Mesothelial cell of epicardium (in vitro differentiated cells): ENCODE measurements around the gene FAM193A. TPM values are rescaled to one million over a fixed set of nuclear protein-coding genes. Genes with fewer than 3 reads are reported as not detected.
"Not testable (repeated sequence)": the region's sequence is repeated elsewhere in the genome, so short reads cannot be mapped to it uniquely, and the experiment has no call there.

Experiments
- DNase-seq, 2 experiments: peaks; one replicate each; pipeline ENCODE4 v3.0.0; 2021; ENCODE audit warnings: low spot score in 2 of 2; ENCODE audit not compliant: unreplicated experiment in 2 of 2
- H3K27ac Mint-ChIP-seq: 2 replicates; pipeline ENCODE4 v1.8.0; 2021; ENCODE audit warnings: mixed read lengths
- H3K27me3 Mint-ChIP-seq: 2 replicates; pipeline ENCODE4 v1.8.0; 2021; ENCODE audit warnings: low read depth, mixed read lengths
- H3K36me3 Mint-ChIP-seq: 2 replicates; pipeline ENCODE4 v1.8.0; 2021; ENCODE audit warnings: mixed read lengths
- H3K4me1 Mint-ChIP-seq: 2 replicates; pipeline ENCODE4 v1.8.0; 2021; ENCODE audit warnings: mixed read lengths
- H3K4me3 Mint-ChIP-seq: 2 replicates; pipeline ENCODE4 v1.8.0; 2021; ENCODE audit warnings: mild to moderate bottlenecking, moderate library complexity, mixed read lengths
- H3K9me3 Mint-ChIP-seq: 2 replicates; pipeline ENCODE4 v1.8.0; 2021; ENCODE audit warnings: mixed read lengths
- CTCF ChIP-seq: fragments of 200-600 bp; sonication (generic); IDR thresholded peaks from one replicate; pipeline ENCODE4 v1.5.0; 2021; ENCODE audit warnings: antibody characterized with exemption; ENCODE audit not compliant: unreplicated experiment
- total RNA-seq: library from RNA; stranded (reverse); gene quantifications from 3 replicates; pipeline ENCODE4 v1.2.1, GENCODE V29; 2021

The FAM193A gene
- total RNA-seq, 1 donor from 2014 or later, result 48.1 TPM

- no peaks in the 10 kb centered on the region for H3K27me3 Mint-ChIP-seq
- H3K27ac Mint-ChIP-seq, result no peak overlapping the region
- no peak for TF ChIP-seq CTCF
- H3K4me3 Mint-ChIP-seq, result no peak overlapping the region
- no peak for DNase-seq
- H3K9me3 Mint-ChIP-seq, result peaks cover 11% of the 10 kb centered on the region
- H3K36me3 Mint-ChIP-seq, result no peaks in the 10 kb centered on the region
- H3K4me1 Mint-ChIP-seq, result peaks cover 2% of the 10 kb centered on the region
Observed at GRCh38 chr4:2767046-2767704, 230.7 kb downstream of the FAM193A start.

GRCh38 chr4:2767705-2768074, 231.2 kb downstream of the FAM193A start:
- no peak overlapping the region for H3K4me3 Mint-ChIP-seq
- no peaks in the 10 kb centered on the region for H3K27me3 Mint-ChIP-seq
- no peak for DNase-seq
- peaks cover 2% of the 10 kb centered on the region for H3K4me1 Mint-ChIP-seq
- TF ChIP-seq CTCF, result no peak
- H3K36me3 Mint-ChIP-seq, result no peaks in the 10 kb centered on the region
- peaks cover 11% of the 10 kb centered on the region for H3K9me3 Mint-ChIP-seq
- no peak overlapping the region for H3K27ac Mint-ChIP-seq

GRCh38 chr4:2768124-2768523, 231.7 kb downstream of the FAM193A start:
- Mint-ChIP-seq H3K36me3 (no peaks in the 10 kb centered on the region), H3K9me3 (peaks cover 11% of the 10 kb centered on the region), H3K4me1 (peaks cover 2% of the 10 kb centered on the region), H3K27ac (no peak overlapping the region), H3K4me3 (no peak overlapping the region), H3K27me3 (no peaks in the 10 kb centered on the region)
- DNase-seq, result no peak
- no peak for TF ChIP-seq CTCF

GRCh38 chr4:2768921-2769336, 232.5 kb downstream of the FAM193A start:
- no peak for TF ChIP-seq CTCF
- H3K4me3 Mint-ChIP-seq, result no peak overlapping the region
- peaks cover 11% of the 10 kb centered on the region for H3K9me3 Mint-ChIP-seq
- no peaks in the 10 kb centered on the region for H3K36me3 Mint-ChIP-seq
- H3K27me3 Mint-ChIP-seq, result no peaks in the 10 kb centered on the region
- H3K4me1 Mint-ChIP-seq, result peaks cover 2% of the 10 kb centered on the region
- DNase-seq, result no peak
- no peak overlapping the region for H3K27ac Mint-ChIP-seq

- Mint-ChIP-seq H3K4me1 (peaks cover 2% of the 10 kb centered on the region), H3K27me3 (no peaks in the 10 kb centered on the region), H3K36me3 (no peaks in the 10 kb centered on the region), H3K9me3 (peaks cover 11% of the 10 kb centered on the region), H3K4me3 (no peak overlapping the region), H3K27ac (no peak overlapping the region)
- no peak for TF ChIP-seq CTCF
- DNase-seq, result no peak
Observed at GRCh38 chr4:2771264-2771663, 234.8 kb downstream of the FAM193A start.

GRCh38 chr4:2780643-2781042, 244.2 kb downstream of the FAM193A start:
- Mint-ChIP-seq H3K27me3 (peaks cover 16% of the 10 kb centered on the region), H3K9me3 (peaks cover 12% of the 10 kb centered on the region)
- DNase-seq, H3K36me3 Mint-ChIP-seq, H3K27ac Mint-ChIP-seq, H3K4me1 Mint-ChIP-seq, H3K4me3 Mint-ChIP-seq: not testable (repeated sequence)
